GM19328 (cell line): Measurements from ENCODE around the gene MT1E.
"Not testable (repeated sequence)": the region's sequence is repeated elsewhere in the genome, so short reads cannot be mapped to it uniquely, and the experiment has no call there.

Source experiments
- ATAC-seq: cut with Tn5 transposase; IDR thresholded peaks from one replicate; pipeline ENCODE4 v1.9.1; 2021; ENCODE audit warnings: mild to moderate bottlenecking, moderate library complexity; ENCODE audit not compliant: unreplicated experiment

MT1E gene

DNA sequence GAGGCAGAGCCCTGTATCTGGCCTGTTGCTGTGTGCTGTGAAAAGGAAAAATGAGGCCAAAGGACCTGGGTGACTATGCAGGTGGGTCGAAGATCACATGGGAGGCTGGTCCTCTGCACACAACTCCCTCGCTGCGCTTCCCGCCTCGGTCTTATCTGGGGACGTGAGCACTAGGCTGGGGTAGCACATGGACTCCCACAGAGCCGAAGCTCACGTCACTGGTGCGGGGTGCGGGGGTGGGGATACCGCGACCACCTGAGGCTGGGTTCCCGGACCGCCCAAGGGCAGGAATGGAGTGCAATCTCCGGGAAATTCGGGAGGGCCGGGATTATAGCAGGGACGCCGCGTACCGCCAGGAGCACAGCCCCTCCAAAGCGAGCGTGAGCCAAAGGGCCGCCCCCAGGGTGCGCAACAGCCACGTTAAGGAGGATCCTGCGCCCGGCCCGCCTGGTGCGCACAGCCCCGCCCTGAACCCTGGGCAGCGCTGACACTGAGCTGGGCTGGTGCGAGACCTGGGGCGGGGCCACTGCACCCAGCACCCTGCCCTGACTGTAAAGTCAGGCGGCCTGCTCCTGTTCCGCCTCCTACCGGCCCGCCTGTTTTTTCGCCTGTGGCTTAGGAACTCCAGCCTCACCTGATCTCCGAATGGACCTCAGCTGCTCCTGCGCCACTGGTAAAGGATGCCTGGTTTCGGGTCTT lies 17.6 kb downstream of the MT1E start:
- no peak for ATAC-seq

DNA sequence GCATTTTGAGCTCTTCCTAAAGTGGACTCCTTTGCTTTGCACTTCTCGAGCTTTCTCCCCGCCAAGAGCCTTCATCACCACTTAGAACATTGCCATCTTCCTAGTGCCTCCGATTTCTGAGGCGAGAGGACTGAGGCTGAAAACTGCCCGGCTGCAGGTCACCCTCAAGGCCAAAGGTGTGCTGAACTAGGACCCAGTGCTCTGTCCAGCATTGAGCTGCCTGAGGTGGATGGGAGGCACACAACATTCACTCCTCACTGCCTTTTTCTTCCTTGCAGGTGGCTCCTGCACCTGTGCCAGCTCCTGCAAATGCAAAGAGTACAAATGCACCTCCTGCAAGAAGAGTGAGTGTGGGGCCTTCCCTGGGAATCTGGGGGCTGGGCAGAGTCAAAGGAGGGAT lies 18.3 kb downstream of the MT1E start:
- ATAC-seq: no peak

DNA sequence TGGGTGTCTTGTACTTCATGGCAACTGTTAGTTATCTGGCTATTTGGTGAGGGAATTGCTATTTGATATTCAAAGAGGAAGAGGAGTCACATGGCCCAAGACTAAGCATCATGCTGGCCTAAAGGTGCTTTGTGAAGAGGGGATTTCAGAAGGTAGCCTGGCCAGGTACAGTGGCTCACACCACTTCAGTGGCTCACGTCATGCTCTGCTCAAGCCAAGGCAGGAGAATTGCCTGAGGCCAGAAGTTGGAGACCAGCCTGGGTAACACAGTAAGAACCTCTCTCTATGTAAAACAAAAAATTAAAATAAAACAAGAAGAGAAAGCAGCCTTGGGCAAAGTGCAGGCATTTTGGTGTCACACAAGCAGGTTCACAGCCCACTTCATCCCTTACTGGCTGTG lies 19.7 kb downstream of the MT1E start:
- ATAC-seq: no peak

DNA sequence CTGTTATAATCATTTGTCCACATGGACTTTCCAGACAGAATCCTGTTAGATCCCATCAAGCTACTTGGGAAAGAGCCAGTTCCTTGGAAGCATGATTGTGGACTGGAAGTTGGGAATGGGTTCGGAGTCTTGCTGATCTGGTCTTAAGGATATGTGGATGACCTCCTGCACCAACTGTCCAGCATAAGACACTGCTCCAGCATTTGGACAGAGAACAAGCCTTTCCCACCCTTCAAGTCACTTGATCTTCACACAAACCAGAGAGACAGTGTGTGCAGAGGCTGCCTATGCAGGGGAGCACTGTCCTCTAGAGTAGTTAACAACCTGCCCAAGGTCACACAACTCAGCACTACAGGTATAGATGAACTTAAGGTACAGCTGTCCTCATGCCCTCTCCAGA lies 20.3 kb downstream of the MT1E start:
- no peak for ATAC-seq

DNA sequence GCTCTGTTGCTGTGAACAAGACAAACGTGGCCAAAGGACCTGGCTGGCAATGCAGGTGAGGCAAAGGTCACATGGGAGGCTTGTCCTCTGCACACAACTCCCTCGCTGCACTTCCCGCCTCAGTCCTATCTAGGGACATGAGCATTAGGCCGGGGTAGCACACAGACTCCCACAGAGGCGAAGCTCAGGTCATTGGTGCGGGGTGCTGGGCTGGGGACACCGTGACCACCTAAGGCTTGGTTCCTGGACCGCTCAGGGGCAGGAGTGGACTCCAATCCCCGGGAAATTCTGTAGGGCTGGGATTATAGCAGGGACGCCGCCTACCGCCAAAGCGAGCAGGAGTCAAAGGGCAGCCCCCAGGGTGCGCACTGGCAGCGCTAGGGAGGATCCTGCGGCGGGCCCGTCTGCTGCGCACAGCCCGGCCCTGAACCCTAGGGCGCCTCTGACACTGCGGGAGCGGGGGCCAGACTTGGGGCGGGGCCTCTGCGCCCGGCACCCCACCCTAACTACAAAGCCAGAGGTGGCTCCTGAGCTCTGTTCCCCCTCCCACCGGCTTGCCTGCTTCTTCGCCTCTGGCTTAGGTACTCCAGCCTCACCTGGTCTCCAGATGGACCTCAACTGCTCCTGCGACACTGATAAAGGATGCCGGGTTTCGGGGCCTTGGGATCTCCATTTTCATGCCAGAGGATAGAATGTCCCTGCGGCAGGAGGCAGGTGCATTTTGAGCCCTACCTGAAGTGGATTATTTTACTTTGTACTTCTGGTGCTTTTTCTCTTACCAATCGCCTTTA lies 22.3 kb downstream of the MT1E start:
- ATAC-seq: no peak

DNA sequence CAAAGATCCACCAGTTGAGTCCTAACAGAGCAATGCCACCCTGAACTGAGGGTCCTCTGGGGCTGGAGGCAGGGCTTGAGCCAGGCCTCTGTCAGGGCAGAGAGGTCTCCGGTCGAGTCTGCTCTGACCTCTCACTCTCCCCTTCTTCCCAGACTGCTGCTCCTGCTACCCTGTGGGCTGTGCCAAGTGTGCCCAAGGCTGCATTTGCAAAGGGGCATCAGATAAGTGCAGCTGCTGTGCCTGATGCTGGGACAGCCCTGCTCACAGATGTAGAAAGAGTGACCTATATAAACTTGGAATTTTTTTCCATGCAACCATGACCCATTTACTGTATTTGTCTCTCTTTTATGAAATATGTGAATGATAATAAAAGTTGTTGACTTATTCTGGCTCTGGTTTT lies 23.7 kb downstream of the MT1E start:
- ATAC-seq: no peak

DNA sequence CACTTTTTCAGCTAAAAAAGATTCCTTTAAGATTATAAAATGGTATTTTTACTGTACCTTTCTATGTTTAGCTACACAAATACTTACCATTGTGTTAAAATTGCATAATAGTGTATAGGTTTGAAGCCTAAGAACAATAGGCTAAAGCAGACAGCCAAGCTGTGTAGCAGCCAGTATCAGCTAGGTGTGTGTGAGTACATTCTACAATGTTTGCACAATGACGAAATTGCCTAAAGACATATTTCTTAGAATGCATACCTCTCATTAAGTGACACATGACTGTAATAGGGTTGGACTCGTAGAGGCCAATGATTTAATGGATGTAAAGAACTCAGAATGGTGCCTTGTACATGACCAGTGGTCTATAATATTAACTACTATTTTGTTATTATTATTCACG lies 24.2 kb downstream of the MT1E start:
- no peak for ATAC-seq

DNA sequence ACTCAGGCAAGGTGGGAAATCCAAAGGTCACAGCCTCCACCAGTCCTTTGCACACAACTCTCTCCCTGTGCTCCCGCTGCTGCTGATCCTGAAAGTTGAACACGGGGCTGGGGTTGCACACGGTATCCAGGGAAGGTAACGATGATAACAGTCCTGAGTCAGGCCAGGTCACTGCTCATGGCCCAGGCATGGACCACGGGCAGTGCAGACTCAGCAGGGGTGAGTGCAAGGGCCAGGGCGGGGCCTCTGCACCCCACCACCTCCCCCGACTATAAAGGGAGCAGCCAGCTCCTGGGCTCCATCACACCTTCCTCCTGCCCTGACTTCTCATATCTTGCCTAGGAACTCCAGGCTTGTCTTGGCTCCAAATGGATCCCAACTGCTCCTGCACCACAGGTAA lies 26.0 kb downstream of the MT1E start, which contains the start of gene MT1B:
Gene MT1B, plus strand, starts transcription at position 301 of the 400 bp plus-strand sequence. Its CDS starts 68 bp downstream, at position 369.
- no peak for ATAC-seq

DNA sequence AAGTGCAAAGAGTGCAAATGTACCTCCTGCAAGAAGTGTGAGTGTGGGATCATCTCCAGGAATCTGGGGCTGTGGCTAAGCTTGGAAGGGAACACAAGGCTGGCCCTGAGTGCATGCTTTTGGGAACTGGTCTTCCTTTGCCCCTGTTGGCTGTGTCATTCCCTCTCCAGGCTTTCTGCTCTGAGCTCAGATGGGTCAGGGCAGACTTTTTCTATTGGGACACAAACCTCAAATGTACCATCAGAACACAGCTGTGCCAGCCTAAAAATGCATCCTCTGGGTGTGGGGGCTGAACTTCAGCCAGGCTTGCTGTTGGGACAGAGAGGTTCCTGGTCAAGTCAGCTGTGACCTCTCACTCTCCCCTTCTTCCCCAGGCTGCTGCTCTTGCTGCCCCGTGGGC lies 27.0 kb downstream of the MT1E start:
- no peak for ATAC-seq

DNA sequence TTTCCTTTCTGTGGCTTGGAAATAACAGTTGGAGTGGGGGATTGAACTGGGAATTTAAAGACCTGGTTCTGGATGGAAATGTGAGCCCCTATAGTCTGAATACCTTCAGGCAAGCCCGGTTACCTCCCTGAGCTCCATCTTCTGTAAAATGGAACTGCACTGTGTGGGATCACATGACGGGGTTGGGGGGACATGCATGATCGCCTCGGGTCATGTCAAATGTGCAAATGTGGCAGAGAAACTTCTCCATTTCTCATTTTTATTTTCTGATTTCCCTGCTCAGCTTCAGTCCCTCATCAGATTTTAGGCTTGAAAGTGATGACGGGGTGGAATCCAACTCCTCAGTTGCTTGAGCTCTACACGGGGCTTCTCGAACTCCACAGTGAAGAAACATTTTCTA lies 27.6 kb downstream of the MT1E start:
- ATAC-seq: no peak

DNA sequence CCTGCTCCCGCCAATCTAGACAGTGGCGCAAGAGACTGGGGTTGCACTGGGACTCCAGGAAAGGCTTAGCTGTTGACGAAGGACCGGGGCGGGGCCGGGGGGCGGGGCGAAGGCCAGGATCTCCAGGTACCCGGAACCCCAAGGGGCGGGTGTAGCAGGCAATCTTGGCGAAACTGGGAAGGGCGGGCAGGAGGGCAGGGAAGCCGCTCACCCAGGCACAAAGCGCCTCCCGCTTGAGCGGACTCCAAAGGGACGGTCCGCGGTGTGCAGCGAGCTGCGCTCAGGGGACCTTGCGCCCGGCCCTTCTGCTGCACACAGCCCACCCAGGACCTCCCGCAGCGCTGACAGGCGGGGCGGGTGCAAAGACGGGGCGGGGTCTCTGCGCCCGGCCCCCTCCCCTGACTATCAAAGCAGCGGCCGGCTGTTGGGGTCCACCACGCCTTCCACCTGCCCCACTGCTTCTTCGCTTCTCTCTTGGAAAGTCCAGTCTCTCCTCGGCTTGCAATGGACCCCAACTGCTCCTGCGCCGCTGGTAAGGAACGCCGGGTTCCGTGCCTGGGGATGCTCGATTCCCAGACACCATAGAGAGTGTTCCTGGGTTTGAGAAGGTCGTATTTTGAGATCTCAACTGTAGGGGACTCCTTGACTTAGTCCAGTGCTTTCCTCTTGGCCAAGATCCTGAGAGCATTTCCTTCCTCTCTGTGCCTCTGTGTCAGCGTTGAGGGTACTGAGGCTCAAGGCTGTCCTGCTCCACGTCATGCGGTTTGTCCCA lies 32.2 kb downstream of the MT1E start, which contains the start of gene MT1F:
Gene MT1F, plus strand, starts transcription at position 405 of the 772 bp plus-strand sequence. Its CDS starts 100 bp downstream, at position 505.
- no peak for ATAC-seq

DNA sequence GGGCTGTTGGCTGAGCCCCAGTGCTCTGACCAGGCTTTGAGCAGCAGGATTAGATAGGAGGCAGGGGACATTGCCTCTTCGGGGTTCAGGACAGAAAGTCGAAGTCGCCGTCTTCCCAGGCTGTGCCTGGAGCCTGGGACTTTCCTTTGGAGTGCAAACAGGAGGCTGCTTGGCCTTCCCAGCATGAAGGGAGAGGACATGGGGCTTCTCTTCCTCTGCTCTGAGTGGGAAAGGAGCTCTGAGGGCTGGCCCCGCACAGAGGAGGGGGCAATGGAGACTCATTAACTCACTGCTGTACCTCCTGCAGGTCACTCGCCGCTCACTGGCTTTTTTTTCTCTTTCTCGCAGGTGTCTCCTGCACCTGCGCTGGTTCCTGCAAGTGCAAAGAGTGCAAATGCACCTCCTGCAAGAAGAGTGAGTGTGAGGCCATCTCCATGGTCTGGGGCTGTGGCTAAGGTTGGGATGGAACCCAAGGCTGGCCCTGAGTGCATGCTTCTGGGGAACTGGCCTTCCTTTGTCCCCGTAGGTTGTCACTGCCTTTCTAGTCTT lies 32.8 kb downstream of the MT1E start:
- ATAC-seq: no peak

DNA sequence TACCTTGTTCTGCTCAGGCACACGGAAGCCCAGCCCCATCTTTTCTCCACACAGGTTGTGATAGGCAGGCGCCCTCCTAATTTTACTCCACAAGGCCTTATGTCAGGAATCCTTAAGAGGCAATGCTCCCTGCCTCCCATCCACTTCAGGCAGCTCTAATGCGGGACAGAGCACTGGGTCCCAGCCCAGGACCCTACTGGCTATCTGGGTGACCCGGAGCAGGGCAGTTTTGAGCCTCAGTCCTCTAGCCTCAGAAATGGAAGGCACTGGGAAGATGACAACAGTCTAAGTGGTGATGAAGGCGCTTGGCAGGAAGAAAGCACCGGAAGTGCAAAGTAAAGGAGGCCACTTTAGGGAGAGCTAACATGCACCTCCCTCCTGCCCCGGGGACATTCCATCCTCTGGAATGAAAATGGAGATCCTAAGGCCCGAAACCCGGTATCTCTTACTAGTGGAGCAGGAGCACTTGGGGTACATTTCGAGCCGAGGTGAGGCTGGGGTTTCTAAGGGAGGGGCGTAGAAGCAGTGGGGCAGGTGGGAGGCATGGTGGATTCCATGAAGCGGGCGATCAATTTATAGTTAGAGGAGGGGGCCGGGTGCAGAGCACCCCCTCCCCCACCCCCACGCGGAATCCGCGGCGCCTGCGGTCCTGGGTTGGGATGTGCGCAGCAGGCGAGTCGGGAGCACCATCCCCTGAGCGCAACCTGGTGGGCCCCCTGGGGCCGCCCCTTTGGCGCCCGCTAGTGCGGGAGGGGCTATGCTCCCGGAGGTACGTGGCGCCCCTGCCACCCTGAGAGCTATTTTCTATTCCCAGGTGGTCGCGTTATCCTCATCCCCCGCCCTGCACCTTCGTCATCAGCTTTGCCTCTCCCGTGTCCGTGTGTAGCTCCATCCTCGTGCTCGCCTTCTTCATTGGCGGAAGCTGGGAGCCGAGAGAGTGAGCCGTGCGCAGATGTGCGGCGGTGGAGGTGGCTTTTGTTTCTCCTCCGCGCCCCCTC lies 37.1 kb downstream of the MT1E start:
- ATAC-seq: no peak

DNA sequence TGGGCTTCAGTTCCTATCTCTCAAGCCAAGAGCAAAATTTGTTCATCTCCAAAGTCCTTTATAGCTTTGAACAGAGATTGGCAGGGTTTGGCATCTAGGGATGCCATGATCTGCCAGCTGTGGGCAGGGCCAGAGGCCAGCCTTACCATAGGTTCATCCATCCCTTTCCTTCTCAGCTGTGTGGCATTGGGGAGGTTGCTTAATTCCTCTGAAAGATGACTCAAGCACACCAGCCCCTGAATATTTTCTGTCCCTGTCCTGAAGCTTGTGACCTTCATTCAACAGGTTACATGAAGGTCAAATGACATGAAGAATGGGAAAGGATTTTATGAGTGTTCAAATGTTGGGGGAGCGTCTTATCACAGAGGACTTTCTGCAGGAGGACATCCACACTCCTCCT lies 38.9 kb downstream of the MT1E start:
- no peak for ATAC-seq

DNA sequence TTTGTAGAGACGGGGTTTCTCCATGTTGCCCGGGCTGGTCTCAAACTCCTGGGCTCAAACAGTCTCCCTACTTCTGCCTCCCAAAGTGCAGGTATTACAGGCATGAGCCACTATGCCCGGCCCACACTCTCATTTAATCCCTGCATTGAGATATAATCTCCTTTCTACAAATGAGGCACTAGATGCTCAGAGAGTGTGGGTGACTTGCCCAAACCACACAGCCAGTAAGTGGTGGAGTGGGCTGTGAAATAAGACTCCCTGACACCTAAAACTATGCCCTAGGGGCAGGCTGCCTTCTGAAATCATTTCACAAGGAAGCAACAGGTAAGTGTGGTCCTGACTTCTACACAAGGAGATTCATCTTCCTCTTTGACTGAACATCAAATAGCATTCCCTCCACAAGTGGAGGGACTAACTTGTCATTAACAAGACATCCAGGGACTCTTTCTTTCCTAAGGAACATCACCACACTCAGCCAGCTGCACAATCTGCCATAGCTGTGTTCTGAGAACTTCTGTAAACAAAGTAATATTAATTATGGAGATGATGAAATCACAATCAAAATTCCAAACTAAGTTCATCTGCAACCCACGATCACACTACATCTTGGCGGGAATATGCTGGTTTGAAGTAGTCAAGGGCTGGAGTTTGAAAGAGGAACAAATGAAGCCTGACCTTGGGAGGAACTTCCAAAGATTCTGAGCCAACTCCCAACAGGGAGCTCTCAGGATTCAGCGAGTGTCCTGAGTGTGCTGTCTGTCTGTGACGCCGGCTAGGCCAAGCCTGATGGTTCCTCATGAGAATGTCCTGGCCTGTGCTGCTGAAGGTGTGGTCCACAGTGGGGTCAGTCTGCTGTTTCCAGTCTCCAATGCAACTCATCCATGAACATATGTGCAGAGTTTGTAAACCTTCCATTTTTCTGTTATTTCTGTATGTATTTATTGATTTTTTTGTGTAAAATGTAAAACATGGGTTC lies 40.0 kb downstream of the MT1E start:
- not testable (repeated sequence) for ATAC-seq

DNA sequence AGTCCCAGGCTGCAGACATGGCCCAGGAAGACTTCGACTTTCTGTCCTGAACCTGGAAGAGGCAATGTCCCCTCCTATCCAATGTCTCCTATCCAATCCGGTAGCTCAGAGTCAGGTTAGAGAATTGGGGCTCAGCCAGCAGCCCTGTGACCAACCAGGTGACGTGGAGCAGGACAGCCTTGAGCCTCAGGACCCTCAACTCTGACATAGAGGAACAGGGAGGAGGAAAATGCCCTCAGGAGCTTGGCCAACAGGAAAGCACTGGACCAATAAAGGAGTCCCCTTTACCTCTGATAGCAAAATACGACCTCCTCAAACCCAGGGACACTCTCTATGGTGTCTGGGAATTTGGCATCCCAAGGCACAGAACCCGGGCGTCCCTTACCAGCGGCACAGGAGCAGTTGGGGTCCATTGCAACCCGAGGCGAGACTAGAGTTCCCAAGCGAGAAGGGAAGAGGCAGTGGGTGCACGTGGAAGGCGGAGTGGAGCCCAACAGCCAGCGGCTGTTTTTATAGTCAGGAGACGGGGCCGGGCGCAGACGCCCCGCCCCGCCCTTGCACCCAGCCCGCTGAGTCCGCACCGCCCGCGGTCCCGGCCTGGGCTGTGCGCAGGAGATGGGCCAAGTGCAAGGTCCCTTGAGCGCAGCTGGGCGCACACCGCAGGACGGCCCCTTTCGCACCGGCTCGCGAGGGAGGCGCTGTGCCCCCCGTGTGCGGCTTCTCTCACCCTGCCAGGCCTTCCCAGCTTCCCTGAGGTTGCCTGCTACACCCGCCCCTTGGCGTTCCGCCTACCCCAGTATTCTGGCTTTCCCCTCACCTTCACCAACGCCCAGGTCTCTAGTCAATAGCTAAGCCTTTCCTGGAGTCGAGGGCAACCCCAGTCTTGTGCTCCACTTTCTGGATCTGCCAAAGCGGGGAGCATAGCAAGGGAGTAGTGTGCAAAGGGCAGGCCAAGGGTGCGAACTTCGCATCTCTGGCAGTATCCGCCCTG lies 42.3 kb downstream of the MT1E start, which contains the start of gene MT1G:
Gene MT1G, minus strand, starts transcription at position 485 of the 991 bp plus-strand sequence. Its CDS starts 72 bp downstream, at position 413.
- ATAC-seq: no peak

DNA sequence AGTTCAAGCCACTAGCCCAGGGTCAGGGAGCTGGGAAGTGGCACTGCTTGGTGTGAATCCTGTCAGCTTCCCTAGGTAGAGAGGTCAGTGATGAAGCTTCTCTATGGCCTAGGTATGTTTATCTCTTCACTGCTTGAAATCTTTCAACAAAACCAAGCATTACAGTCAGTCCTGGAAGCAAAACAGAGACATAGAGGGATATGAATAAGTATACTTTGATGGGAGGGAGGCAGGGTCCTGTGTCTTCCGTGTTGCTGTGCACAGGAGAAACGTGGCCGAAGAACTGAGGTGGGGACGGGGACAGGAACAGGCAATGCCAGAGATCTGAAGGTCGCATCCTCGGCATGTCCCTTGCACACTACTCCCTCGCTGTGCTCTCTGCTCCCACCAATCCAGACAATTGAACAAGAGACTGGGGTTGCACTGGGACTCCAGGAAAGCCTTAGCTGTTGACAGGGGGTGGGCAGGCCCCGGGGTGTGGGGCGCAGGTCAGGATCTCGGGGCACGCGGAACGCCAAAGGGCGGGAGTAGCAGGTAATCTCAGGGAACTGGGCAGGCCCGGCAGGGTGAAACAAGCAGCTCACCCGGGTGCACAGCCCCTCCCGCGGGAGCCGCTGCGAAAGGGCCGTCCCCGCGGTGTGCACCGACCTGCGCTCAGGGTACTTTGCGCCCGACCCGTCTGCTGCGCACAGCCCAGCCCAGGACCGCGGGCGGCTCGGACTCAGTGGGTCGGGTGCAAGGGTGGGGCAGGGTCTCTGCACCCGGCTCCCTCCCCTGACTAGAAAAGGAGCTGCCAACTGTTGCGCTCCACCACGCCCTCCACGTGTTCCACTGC lies 43.6 kb downstream of the MT1E start, which contains the start of gene MT1H:
Gene MT1H, plus strand, starts transcription at position 810 of the 835 bp plus-strand sequence. CDS start 71 bp downstream, outside the sequence.
- ATAC-seq: no peak
